ENCODE results near the gene SLC6A14. TPM values are rescaled to one million over a fixed set of nuclear protein-coding genes. Genes with fewer than 3 reads are reported as not detected.

The SLC6A14 gene, protein sequence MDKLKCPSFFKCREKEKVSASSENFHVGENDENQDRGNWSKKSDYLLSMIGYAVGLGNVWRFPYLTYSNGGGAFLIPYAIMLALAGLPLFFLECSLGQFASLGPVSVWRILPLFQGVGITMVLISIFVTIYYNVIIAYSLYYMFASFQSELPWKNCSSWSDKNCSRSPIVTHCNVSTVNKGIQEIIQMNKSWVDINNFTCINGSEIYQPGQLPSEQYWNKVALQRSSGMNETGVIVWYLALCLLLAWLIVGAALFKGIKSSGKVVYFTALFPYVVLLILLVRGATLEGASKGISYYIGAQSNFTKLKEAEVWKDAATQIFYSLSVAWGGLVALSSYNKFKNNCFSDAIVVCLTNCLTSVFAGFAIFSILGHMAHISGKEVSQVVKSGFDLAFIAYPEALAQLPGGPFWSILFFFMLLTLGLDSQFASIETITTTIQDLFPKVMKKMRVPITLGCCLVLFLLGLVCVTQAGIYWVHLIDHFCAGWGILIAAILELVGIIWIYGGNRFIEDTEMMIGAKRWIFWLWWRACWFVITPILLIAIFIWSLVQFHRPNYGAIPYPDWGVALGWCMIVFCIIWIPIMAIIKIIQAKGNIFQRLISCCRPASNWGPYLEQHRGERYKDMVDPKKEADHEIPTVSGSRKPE
- under 0.01 and 0.07 TPM in 2 replicates for total RNA-seq

DNA sequence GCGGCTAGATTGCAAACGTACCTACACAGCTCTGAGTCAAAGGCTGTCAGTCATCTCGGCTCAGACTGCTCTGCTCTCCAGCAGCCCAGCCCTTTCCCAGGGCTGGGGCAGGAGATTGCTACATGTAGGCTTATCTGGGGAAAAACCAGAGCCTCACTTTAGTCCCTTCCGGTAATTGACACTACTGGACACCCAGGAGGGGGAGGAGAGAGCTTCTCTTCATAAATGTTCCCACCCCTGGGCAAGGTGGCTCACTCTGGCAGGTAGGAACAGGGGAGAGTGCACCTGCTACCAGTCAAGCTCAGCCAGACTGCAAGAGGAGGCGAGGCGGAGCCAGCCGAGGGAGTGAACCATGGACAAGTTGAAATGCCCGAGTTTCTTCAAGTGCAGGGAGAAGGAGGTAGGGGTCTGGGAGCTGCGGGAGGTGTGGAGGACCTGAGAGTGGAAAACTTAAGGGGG lies at the start of gene SLC6A14:
TSS of gene SLC6A14 (plus strand) at position 249 of the 459 bp plus-strand sequence. CDS start at position 353, 104 bp downstream.
- no peak within 1 kb of the TSS for H3K4me3 ChIP-seq (ENCODE audit: low read depth, low read length)
- TF ChIP-seq, protein P1, sequence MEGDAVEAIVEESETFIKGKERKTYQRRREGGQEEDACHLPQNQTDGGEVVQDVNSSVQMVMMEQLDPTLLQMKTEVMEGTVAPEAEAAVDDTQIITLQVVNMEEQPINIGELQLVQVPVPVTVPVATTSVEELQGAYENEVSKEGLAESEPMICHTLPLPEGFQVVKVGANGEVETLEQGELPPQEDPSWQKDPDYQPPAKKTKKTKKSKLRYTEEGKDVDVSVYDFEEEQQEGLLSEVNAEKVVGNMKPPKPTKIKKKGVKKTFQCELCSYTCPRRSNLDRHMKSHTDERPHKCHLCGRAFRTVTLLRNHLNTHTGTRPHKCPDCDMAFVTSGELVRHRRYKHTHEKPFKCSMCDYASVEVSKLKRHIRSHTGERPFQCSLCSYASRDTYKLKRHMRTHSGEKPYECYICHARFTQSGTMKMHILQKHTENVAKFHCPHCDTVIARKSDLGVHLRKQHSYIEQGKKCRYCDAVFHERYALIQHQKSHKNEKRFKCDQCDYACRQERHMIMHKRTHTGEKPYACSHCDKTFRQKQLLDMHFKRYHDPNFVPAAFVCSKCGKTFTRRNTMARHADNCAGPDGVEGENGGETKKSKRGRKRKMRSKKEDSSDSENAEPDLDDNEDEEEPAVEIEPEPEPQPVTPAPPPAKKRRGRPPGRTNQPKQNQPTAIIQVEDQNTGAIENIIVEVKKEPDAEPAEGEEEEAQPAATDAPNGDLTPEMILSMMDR (conservative IDR thresholded peaks at IDR 0.05; ENCODE audit: low read depth, low read length): no peak
- DNase-seq (ENCODE audit: low read depth): no peak

DNA sequence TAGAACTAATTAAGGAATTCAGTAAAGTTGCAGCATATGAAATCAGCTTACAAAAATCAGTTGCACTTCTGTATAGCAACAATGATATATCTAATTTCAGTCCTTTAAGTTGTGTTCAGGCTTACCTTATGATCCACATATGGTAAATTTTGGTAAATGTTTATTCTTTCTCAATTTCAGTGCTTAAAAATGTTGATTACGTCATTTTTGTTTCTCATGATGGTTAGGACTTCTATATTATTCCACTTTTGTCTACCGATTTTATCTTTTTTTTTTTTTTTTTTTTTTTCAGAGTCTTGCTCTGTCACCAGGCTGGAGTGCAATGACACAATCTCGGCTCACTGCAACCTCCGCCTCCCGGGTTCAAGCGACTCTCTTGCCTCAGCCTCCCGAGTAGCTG lies 40.7 kb upstream of the SLC6A14 start:
- no peak for DNase-seq (ENCODE audit: low read depth)
- TF ChIP-seq, protein P1 (conservative IDR thresholded peaks at IDR 0.05; ENCODE audit: low read depth, low read length): no peak
- no peak overlapping the region for H3K4me3 ChIP-seq (ENCODE audit: low read depth, low read length)

DNA sequence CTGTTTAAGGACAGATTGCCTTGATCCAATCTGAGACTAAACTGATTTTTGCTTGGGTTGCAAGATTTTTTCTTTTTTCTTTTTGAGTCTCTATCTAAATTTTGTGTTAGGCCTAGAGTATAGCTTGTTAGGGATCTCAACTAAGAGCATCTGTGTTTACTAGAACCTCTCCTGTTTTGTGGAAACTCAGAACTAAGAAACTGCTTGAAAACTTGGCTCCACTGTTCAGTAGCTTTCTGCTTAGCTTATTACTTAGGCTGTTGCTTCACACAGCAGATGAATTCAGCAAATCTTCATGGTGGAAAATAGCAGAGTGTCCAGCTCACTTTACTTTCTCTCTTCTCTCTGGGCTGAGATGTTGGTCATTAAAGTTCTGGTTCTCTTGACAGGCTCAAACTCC lies 36.7 kb upstream of the SLC6A14 start:
- TF ChIP-seq, protein P1 (conservative IDR thresholded peaks at IDR 0.05; ENCODE audit: low read depth, low read length): no peak
- no peak for DNase-seq (ENCODE audit: low read depth)
- no peak overlapping the region for H3K4me3 ChIP-seq (ENCODE audit: low read depth, low read length)

DNA sequence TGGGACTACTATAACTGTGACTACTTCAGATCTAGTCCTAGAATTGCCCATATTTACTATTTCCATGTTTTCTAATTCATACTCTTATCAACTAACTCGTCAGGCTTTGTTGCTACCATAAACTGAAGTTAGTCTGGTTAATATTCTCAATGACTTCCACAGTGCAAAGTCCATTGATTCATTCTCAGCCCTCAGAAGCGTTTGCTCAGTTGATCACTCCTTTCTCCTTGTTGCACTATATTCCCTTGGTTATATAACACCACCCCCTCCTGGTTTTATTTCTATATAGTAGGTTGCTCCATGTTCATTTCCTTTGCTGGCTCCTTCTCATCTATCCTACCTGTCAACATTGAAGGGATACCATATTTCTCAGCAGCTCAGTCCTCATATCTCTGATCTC lies 27.2 kb upstream of the SLC6A14 start:
- no peak for DNase-seq (ENCODE audit: low read depth)
- TF ChIP-seq, protein P1 (conservative IDR thresholded peaks at IDR 0.05; ENCODE audit: low read depth, low read length): no peak
- no peak overlapping the region for H3K4me3 ChIP-seq (ENCODE audit: low read depth, low read length)

DNA sequence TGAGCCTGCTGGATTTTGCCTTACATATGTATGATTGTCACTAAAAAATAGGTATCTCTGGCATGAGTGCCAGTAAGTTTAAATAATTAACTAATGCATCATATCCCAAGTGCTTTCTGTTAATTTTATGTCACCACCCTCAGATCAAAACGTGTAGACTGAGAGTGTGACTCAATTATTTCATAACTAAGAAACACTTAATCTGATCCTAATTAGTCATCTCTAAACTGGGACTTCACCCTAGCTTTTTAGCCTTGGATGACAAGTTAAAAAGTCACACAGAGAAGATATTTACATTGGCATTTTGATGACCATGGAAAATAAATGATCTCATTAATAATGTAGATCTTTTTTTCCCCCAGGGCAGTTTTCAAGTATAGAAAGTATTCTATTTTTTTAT lies 23.1 kb upstream of the SLC6A14 start:
- no peak for DNase-seq (ENCODE audit: low read depth)

DNA sequence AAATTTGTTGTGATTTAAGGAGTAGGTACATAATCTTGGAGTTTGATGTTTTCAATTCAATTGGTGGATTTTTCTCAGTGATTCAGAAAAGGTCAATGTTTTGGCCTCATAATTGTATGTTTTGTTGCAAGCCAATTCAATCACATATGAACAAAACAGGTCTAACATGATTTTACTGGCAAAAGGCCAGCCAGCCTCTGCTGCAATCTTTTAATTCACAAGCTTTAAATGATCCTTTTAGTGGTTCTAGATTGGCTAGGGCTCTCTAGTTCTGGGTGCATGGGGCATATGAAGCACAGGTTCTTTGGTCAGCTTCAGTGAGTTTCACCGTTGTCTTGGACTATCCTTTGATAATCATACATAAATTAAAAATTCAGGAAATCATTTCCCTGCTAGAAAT lies 19.2 kb upstream of the SLC6A14 start:
- TF ChIP-seq, protein P1 (conservative IDR thresholded peaks at IDR 0.05; ENCODE audit: low read depth, low read length): no peak
- H3K4me3 ChIP-seq (ENCODE audit: low read depth, low read length): no peak overlapping the region
- no peak for DNase-seq (ENCODE audit: low read depth)

More for the DNA sequence above, 23.1 kb upstream of the SLC6A14 start:
- TF ChIP-seq, protein P1 (conservative IDR thresholded peaks at IDR 0.05; ENCODE audit: low read depth, low read length): no peak
- no peak overlapping the region for H3K4me3 ChIP-seq (ENCODE audit: low read depth, low read length)
